Naive thymus-derived CD8-positive, alpha-beta T cell (primary cell): ENCODE measurements around the gene MCRIP1. TPM values are rescaled to one million over a fixed set of nuclear protein-coding genes. Genes with fewer than 3 reads are reported as not detected.

ENCODE experiments used
- polyA plus RNA-seq, 3 donors: library from polyadenylated mRNA; unstranded; fragments of 300-500 nt; fragmentation: Illumina TruSeq; gene quantifications; one replicate each; pipeline ENCODE4 v1.2.3, GENCODE V29; 2021
- total RNA-seq, 8 experiments: library from RNA in 2 of 8; stranded (reverse) in 2 of 8; gene quantifications; one replicate each; pipeline ENCODE4 v1.2.3 and lab custom pipeline; 2021 to 2026

Gene MCRIP1
- total and polyA plus RNA-seq, 5 experiments from 2014 or later, result 49.5 to 61.8 (median 58.4) TPM

Other genes starting within 250 kb of the MCRIP1 start
- 100 to 1,000 TPM in 1 of 2 experiments, 10 to 100 TPM in 1; 91.1 to 101 TPM for gene NPLOC4, start 196.2 kb downstream of the MCRIP1 start, total RNA-seq
- 10 to 100 TPM; 46.3 to 57.8 (median 51.2) TPM for gene NPLOC4, start 196.2 kb downstream of the MCRIP1 start, polyA plus RNA-seq
- under 1 TPM; 0.80 to 0.86 TPM for gene TSPAN10, start 196.1 kb downstream of the MCRIP1 start, total RNA-seq
- 1 to 10 TPM in 2 of 3 donors, under 1 TPM in 1; 0.83 to 4.0 (median 1.6) TPM for gene TSPAN10, start 196.1 kb downstream of the MCRIP1 start, polyA plus RNA-seq
- 1 to 10 TPM; 5.8 to 7.8 TPM for gene PDE6G, start 176.7 kb downstream of the MCRIP1 start, total RNA-seq
- gene PDE6G, start 176.7 kb downstream of the MCRIP1 start, polyA plus RNA-seq, result 10 to 100 TPM in 2 of 3 donors, 1 to 10 TPM in 1; 4.6 to 19.6 (median 15.3) TPM
- gene OXLD1, start 166.7 kb downstream of the MCRIP1 start, total RNA-seq, result 10 to 100 TPM; 69.4 to 71.7 TPM
- gene OXLD1, start 166.7 kb downstream of the MCRIP1 start, polyA plus RNA-seq, result 100 to 1,000 TPM in 1 of 3 donors, 10 to 100 TPM in 2; 67.6 to 110 (median 98.3) TPM
- gene CCDC137, start 166.6 kb downstream of the MCRIP1 start, total RNA-seq, result 10 to 100 TPM; 23.5 to 30.2 TPM
- 10 to 100 TPM; 11.0 to 23.9 (median 11.1) TPM for gene CCDC137, start 166.6 kb downstream of the MCRIP1 start, polyA plus RNA-seq
- gene ARL16, start 149.5 kb downstream of the MCRIP1 start, total RNA-seq, result 10 to 100 TPM; 23.4 to 26.8 TPM
- 10 to 100 TPM; 26.0 to 39.3 (median 32.9) TPM for gene ARL16, start 149.5 kb downstream of the MCRIP1 start, polyA plus RNA-seq
- 100 to 1,000 TPM; 151 to 154 TPM for gene HGS, start 149.3 kb downstream of the MCRIP1 start, total RNA-seq
- 10 to 100 TPM; 15.4 to 31.1 (median 21.7) TPM for gene HGS, start 149.3 kb downstream of the MCRIP1 start, polyA plus RNA-seq
- 10 to 100 TPM; 23.8 to 25.9 TPM for gene MRPL12, start 129.9 kb downstream of the MCRIP1 start, total RNA-seq
- 10 to 100 TPM; 48.0 to 60.2 (median 48.0) TPM for gene MRPL12, start 129.9 kb downstream of the MCRIP1 start, polyA plus RNA-seq
- gene SLC25A10, start 121.0 kb downstream of the MCRIP1 start, total RNA-seq, result 1 to 10 TPM; 6.0 to 6.1 TPM
- gene SLC25A10, start 121.0 kb downstream of the MCRIP1 start, polyA plus RNA-seq, result 1 to 10 TPM; 2.3 to 4.4 (median 2.3) TPM
- gene GCGR, start 29.1 kb downstream of the MCRIP1 start, total RNA-seq, result not detected
- gene GCGR, start 29.1 kb downstream of the MCRIP1 start, polyA plus RNA-seq, result not detected
- gene PPP1R27, start 1.8 kb upstream of the MCRIP1 start, total RNA-seq, result not detected
- under 1 TPM in 1 of 3 donors, not detected in 2; 0.11 TPM for gene PPP1R27, start 1.8 kb upstream of the MCRIP1 start, polyA plus RNA-seq
- gene P4HB, start 27.2 kb upstream of the MCRIP1 start, total RNA-seq, result 100 to 1,000 TPM; 181 to 190 TPM
- gene P4HB, start 27.2 kb upstream of the MCRIP1 start, polyA plus RNA-seq, result 100 to 1,000 TPM; 166 to 191 (median 191) TPM
- 100 to 1,000 TPM; 317 to 343 TPM for gene ARHGDIA, start 38.0 kb upstream of the MCRIP1 start, total RNA-seq
- 100 to 1,000 TPM in 1 of 3 donors, 10 to 100 TPM in 2; 55.1 to 102 (median 87.2) TPM for gene ARHGDIA, start 38.0 kb upstream of the MCRIP1 start, polyA plus RNA-seq
- 10 to 100 TPM; 49.9 to 54.4 TPM for gene ALYREF, start 58.3 kb upstream of the MCRIP1 start, total RNA-seq
- 10 to 100 TPM; 31.7 to 55.4 (median 50.1) TPM for gene ALYREF, start 58.3 kb upstream of the MCRIP1 start, polyA plus RNA-seq
- 10 to 100 TPM; 38.7 to 48.1 TPM for gene ANAPC11, start 58.4 kb upstream of the MCRIP1 start, total RNA-seq
- 100 to 1,000 TPM; 273 to 324 (median 275) TPM for gene ANAPC11, start 58.4 kb upstream of the MCRIP1 start, polyA plus RNA-seq
- gene NPB, start 68.9 kb upstream of the MCRIP1 start, total RNA-seq, result 1 to 10 TPM in 1 of 2 experiments, under 1 TPM in 1; 0.69 to 1.0 TPM
- gene NPB, start 68.9 kb upstream of the MCRIP1 start, polyA plus RNA-seq, result not detected
- gene PCYT2, start 78.1 kb upstream of the MCRIP1 start, total RNA-seq, result 10 to 100 TPM; 34.9 to 38.5 TPM
- 10 to 100 TPM; 22.9 to 24.0 (median 23.7) TPM for gene PCYT2, start 78.1 kb upstream of the MCRIP1 start, polyA plus RNA-seq
- 10 to 100 TPM; 66.5 to 70.8 TPM for gene SIRT7, start 84.9 kb upstream of the MCRIP1 start, total RNA-seq
- 10 to 100 TPM; 21.3 to 30.6 (median 25.6) TPM for gene SIRT7, start 84.9 kb upstream of the MCRIP1 start, polyA plus RNA-seq
- 10 to 100 TPM; 17.1 to 18.0 TPM for gene MAFG, start 94.4 kb upstream of the MCRIP1 start, total RNA-seq
- 1 to 10 TPM; 1.2 to 2.5 (median 2.2) TPM for gene MAFG, start 94.4 kb upstream of the MCRIP1 start, polyA plus RNA-seq
- 1 to 10 TPM; 5.7 to 9.1 TPM for gene PYCR1, start 104.0 kb upstream of the MCRIP1 start, total RNA-seq
- gene PYCR1, start 104.0 kb upstream of the MCRIP1 start, polyA plus RNA-seq, result 1 to 10 TPM; 2.9 to 4.8 (median 3.0) TPM
- not detected for gene MYADML2, start 113.9 kb upstream of the MCRIP1 start, total RNA-seq
- gene MYADML2, start 113.9 kb upstream of the MCRIP1 start, polyA plus RNA-seq, result not detected
- not detected for gene NOTUM, start 127.9 kb upstream of the MCRIP1 start, total RNA-seq
- not detected for gene NOTUM, start 127.9 kb upstream of the MCRIP1 start, polyA plus RNA-seq
- gene ASPSCR1, start 144.3 kb upstream of the MCRIP1 start, total RNA-seq, result 10 to 100 TPM; 43.0 to 47.7 TPM
- 10 to 100 TPM; 28.1 to 33.4 (median 29.1) TPM for gene ASPSCR1, start 144.3 kb upstream of the MCRIP1 start, polyA plus RNA-seq
- 10 to 100 TPM; 33.6 to 37.6 TPM for gene CENPX, start 189.6 kb upstream of the MCRIP1 start, total RNA-seq
- gene CENPX, start 189.6 kb upstream of the MCRIP1 start, polyA plus RNA-seq, result 10 to 100 TPM; 42.7 to 63.0 (median 50.7) TPM
- 10 to 100 TPM; 11.4 to 12.5 TPM for gene LRRC45, start 190.0 kb upstream of the MCRIP1 start, total RNA-seq
- gene LRRC45, start 190.0 kb upstream of the MCRIP1 start, polyA plus RNA-seq, result 1 to 10 TPM; 2.7 to 6.0 (median 4.2) TPM
- 1 to 10 TPM; 1.4 to 1.5 TPM for gene RAC3, start 198.4 kb upstream of the MCRIP1 start, total RNA-seq
- not detected for gene RAC3, start 198.4 kb upstream of the MCRIP1 start, polyA plus RNA-seq
- 10 to 100 TPM; 72.5 to 81.0 TPM for gene DCXR, start 204.4 kb upstream of the MCRIP1 start, total RNA-seq
- 100 to 1,000 TPM; 113 to 185 (median 127) TPM for gene DCXR, start 204.4 kb upstream of the MCRIP1 start, polyA plus RNA-seq
- 10 to 100 TPM; 38.5 to 42.1 TPM for gene RFNG, start 218.5 kb upstream of the MCRIP1 start, total RNA-seq
- 1 to 10 TPM; 2.2 to 8.5 (median 4.8) TPM for gene RFNG, start 218.5 kb upstream of the MCRIP1 start, polyA plus RNA-seq
- gene GPS1, start 218.6 kb upstream of the MCRIP1 start, total RNA-seq, result 10 to 100 TPM; 88.2 to 91.4 TPM
- gene GPS1, start 218.6 kb upstream of the MCRIP1 start, polyA plus RNA-seq, result 100 to 1,000 TPM; 122 to 140 (median 126) TPM
- 100 to 1,000 TPM; 142 to 151 TPM for gene DUS1L, start 232.5 kb upstream of the MCRIP1 start, total RNA-seq
- 100 to 1,000 TPM in 1 of 3 donors, 10 to 100 TPM in 2; 68.6 to 167 (median 92.1) TPM for gene DUS1L, start 232.5 kb upstream of the MCRIP1 start, polyA plus RNA-seq